ENCODE data around the gene ZGPAT. TPM values are rescaled to one million over a fixed set of nuclear protein-coding genes. Genes with fewer than 3 reads are reported as not detected.
A peak's percentile ranks its signal among the peaks of the same experiment; 100 is the strongest.

Gene ZGPAT
- total RNA-seq, 1 experiment from 2014 or later: 48.4 TPM

DNA sequence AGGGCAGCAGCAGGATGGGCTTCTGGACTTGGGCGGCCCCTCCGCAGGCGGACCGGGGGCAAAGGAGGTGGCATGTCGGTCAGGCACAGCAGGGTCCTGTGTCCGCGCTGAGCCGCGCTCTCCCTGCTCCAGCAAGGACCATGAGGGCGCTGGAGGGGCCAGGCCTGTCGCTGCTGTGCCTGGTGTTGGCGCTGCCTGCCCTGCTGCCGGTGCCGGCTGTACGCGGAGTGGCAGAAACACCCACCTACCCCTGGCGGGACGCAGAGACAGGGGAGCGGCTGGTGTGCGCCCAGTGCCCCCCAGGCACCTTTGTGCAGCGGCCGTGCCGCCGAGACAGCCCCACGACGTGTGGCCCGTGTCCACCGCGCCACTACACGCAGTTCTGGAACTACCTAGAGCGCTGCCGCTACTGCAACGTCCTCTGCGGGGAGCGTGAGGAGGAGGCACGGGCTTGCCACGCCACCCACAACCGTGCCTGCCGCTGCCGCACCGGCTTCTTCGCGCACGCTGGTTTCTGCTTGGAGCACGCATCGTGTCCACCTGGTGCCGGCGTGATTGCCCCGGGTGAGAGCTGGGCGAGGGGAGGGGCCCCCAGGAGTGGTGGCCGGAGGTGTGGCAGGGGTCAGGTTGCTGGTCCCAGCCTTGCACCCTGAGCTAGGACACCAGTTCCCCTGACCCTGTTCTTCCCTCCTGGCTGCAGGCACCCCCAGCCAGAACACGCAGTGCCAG is 11.0 kb upstream of the ZGPAT start, which contains the start of gene TNFRSF6B:
TNFRSF6B (plus strand) TSS at position 25 of the 729 bp plus-strand sequence; CDS start at position 141, 116 bp downstream.
- no peaks in the 10 kb centered on the region for H3K27me3 Mint-ChIP-seq (ENCODE audit: unreplicated experiment)
- intact Hi-C loops (cut with micrococcal nuclease; ENCODE audit: unreplicated experiment): no loop called here
- H3K36me3 Mint-ChIP-seq (ENCODE audit: insufficient read depth, unreplicated experiment): peaks cover 95% of the 10 kb centered on the region
- peaks cover 35% of the 10 kb centered on the region for H3K4me1 Mint-ChIP-seq (ENCODE audit: low read depth, unreplicated experiment)
- H3K27ac Mint-ChIP-seq (ENCODE audit: unreplicated experiment): peak within 1 kb of the TSS; percentile 63
- H3K4me3 Mint-ChIP-seq (ENCODE audit: low read depth, unreplicated experiment): peak within 1 kb of the TSS; percentile 30
- no peak for DNase-seq
- TF ChIP-seq, protein P1, sequence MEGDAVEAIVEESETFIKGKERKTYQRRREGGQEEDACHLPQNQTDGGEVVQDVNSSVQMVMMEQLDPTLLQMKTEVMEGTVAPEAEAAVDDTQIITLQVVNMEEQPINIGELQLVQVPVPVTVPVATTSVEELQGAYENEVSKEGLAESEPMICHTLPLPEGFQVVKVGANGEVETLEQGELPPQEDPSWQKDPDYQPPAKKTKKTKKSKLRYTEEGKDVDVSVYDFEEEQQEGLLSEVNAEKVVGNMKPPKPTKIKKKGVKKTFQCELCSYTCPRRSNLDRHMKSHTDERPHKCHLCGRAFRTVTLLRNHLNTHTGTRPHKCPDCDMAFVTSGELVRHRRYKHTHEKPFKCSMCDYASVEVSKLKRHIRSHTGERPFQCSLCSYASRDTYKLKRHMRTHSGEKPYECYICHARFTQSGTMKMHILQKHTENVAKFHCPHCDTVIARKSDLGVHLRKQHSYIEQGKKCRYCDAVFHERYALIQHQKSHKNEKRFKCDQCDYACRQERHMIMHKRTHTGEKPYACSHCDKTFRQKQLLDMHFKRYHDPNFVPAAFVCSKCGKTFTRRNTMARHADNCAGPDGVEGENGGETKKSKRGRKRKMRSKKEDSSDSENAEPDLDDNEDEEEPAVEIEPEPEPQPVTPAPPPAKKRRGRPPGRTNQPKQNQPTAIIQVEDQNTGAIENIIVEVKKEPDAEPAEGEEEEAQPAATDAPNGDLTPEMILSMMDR (IDR thresholded peaks at IDR 0.05; ENCODE audit: unreplicated experiment): no peak
- no TSS peak for BruUV-seq (replicated peaks)
- CTCF ChIA-PET: no interaction called here
- H3K9me3 Mint-ChIP-seq (ENCODE audit: low read depth, unreplicated experiment): no peaks in the 10 kb centered on the region

DNA sequence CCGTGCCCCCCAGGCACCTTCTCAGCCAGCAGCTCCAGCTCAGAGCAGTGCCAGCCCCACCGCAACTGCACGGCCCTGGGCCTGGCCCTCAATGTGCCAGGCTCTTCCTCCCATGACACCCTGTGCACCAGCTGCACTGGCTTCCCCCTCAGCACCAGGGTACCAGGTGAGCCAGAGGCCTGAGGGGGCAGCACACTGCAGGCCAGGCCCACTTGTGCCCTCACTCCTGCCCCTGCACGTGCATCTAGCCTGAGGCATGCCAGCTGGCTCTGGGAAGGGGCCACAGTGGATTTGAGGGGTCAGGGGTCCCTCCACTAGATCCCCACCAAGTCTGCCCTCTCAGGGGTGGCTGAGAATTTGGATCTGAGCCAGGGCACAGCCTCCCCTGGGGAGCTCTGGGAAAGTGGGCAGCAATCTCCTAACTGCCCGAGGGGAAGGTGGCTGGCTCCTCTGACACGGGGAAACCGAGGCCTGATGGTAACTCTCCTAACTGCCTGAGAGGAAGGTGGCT is 10.4 kb upstream of the ZGPAT start:
- Mint-ChIP-seq H3K4me3 (ENCODE audit: low read depth, unreplicated experiment) (no peak overlapping the region), H3K27me3 (ENCODE audit: unreplicated experiment) (no peaks in the 10 kb centered on the region), H3K4me1 (ENCODE audit: low read depth, unreplicated experiment) (peaks cover 29% of the 10 kb centered on the region), H3K27ac (ENCODE audit: unreplicated experiment) (peak overlapping the region; percentile 63), H3K36me3 (ENCODE audit: insufficient read depth, unreplicated experiment) (peaks cover 93% of the 10 kb centered on the region), H3K9me3 (ENCODE audit: low read depth, unreplicated experiment) (no peaks in the 10 kb centered on the region)
- intact Hi-C loops (cut with micrococcal nuclease; ENCODE audit: unreplicated experiment): no loop called here
- CTCF ChIA-PET: no interaction called here
- no TSS peak for BruUV-seq (replicated peaks)
- DNase-seq: no peak
- TF ChIP-seq, protein P1 (IDR thresholded peaks at IDR 0.05; ENCODE audit: unreplicated experiment): no peak

DNA sequence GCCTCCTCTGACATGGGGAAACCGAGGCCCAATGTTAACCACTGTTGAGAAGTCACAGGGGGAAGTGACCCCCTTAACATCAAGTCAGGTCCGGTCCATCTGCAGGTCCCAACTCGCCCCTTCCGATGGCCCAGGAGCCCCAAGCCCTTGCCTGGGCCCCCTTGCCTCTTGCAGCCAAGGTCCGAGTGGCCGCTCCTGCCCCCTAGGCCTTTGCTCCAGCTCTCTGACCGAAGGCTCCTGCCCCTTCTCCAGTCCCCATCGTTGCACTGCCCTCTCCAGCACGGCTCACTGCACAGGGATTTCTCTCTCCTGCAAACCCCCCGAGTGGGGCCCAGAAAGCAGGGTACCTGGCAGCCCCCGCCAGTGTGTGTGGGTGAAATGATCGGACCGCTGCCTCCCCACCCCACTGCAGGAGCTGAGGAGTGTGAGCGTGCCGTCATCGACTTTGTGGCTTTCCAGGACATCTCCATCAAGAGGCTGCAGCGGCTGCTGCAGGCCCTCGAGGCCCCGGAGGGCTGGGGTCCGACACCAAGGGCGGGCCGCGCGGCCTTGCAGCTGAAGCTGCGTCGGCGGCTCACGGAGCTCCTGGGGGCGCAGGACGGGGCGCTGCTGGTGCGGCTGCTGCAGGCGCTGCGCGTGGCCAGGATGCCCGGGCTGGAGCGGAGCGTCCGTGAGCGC is 9.8 kb upstream of the ZGPAT start:
- Mint-ChIP-seq H3K27me3 (ENCODE audit: unreplicated experiment) (no peaks in the 10 kb centered on the region), H3K4me1 (ENCODE audit: low read depth, unreplicated experiment) (peaks cover 27% of the 10 kb centered on the region), H3K4me3 (ENCODE audit: low read depth, unreplicated experiment) (peak overlapping the region; percentile 28), H3K36me3 (ENCODE audit: insufficient read depth, unreplicated experiment) (peaks cover 93% of the 10 kb centered on the region), H3K9me3 (ENCODE audit: low read depth, unreplicated experiment) (no peaks in the 10 kb centered on the region), H3K27ac (ENCODE audit: unreplicated experiment) (peak overlapping the region; percentile 63)
- intact Hi-C loops (cut with micrococcal nuclease; ENCODE audit: unreplicated experiment): no loop called here
- CTCF ChIA-PET: interaction anchor here (0.5 to 1.5 kb wide), 6 partner anchors 10 to 424 kb away, joined by 3 to 7 read pairs (median 4); partner anchors contain the start of genes ARFRP1, TPD52L2 and ZGPAT
- TF ChIP-seq, protein P1 (IDR thresholded peaks at IDR 0.05; ENCODE audit: unreplicated experiment): no peak
- no peak for DNase-seq
- no TSS peak for BruUV-seq (replicated peaks)

DNA sequence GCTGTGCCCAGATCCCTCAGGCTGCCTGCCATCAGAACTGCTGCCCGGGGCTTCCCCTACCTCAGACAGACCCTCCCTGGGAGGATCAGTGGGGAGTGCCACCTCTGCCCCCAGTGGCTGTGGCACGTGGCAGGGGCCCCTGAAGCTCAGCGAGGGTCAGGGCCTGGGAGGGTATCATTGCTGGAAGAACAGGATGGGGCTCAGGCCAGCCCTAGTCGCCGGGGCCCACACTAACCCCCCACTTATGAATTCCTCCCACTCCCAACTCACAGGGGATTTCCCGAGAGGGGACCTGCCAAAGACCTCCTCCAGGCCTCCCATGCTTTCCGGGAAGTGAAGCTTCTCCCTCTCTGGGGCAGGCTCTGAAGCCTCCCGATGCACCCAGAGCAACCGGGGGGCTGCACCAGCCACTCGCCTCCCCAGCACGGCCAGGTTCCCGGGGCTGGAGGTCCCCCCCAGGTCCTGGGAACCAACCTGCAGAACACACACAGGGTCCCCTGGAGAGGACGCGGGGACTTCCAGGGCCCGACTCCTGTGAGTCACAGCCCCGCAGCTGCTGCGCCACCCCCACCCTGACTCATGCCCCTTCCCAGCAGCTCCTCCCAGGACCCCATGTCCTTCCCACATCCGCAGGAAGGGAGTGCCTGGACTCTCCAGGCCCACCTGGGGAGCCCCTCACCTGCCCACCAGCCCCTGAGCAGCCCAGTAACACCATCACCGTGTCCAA is 8.9 kb upstream of the ZGPAT start:
- Mint-ChIP-seq H3K9me3 (ENCODE audit: low read depth, unreplicated experiment) (no peaks in the 10 kb centered on the region), H3K27me3 (ENCODE audit: unreplicated experiment) (no peaks in the 10 kb centered on the region), H3K27ac (ENCODE audit: unreplicated experiment) (peak overlapping the region; percentile 80), H3K4me3 (ENCODE audit: low read depth, unreplicated experiment) (peak overlapping the region; percentile 65), H3K4me1 (ENCODE audit: low read depth, unreplicated experiment) (peaks cover 27% of the 10 kb centered on the region), H3K36me3 (ENCODE audit: insufficient read depth, unreplicated experiment) (peaks cover 93% of the 10 kb centered on the region)
- CTCF ChIA-PET: interaction anchor here (0.5 to 1.5 kb wide), 6 partner anchors 9 to 166 kb away, joined by 3 to 7 read pairs (median 4); partner anchors contain the start of genes ARFRP1, TPD52L2 and ZGPAT
- DNase-seq: peak; percentile 93
- TF ChIP-seq, protein P1 (IDR thresholded peaks at IDR 0.05; ENCODE audit: unreplicated experiment): no peak
- intact Hi-C loops (cut with micrococcal nuclease; ENCODE audit: unreplicated experiment): no loop called here
- BruUV-seq (replicated peaks): no TSS peak
